Esophagus squamous epithelium (tissue), 4 donors: ENCODE data around the gene SLC2A13.

Experiments used
- POLR2A ChIP-seq, 4 donors: fragments of 450-650 bp; IDR thresholded peaks; one replicate each; pipeline ENCODE4 v1.6.1; 2017; ENCODE audit warnings: antibody characterized with exemption in 4 of 4, mild to moderate bottlenecking in 4 of 4, moderate library complexity in 3 of 4
- TF ChIP-seq, protein P1 (sequence below), 6 experiments: fragments of 450-650 bp in 4 of 6; fragments of 200-600 bp in 2 of 6; sonication (generic) in 2 of 6; IDR thresholded peaks; one replicate each; pipeline ENCODE4 v1.5.1; 2016 to 2019; ENCODE audit warnings: antibody characterized with exemption in 6 of 6, mild to moderate bottlenecking in 4 of 6, moderate library complexity in 4 of 6

DNA sequence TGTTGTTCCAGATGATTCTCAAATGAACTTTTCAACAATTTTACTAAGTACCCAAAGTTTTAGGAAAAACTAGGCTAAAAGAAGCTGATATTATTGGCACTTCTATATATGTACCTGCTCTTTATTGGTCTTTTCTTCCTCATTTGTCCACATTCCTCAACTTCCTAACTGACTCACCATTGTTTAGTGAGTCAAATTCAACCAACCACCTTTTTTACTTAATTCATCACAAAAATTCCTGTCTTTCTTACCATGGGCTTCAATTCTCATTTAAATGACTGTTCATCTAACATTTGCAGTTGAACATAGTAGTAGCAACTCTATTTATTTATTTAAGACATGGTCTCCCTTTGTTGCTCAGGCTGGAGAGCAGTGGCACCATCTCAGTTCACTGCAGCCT is 47.6 kb upstream of the SLC2A13 start:
- TF ChIP-seq, protein P1, sequence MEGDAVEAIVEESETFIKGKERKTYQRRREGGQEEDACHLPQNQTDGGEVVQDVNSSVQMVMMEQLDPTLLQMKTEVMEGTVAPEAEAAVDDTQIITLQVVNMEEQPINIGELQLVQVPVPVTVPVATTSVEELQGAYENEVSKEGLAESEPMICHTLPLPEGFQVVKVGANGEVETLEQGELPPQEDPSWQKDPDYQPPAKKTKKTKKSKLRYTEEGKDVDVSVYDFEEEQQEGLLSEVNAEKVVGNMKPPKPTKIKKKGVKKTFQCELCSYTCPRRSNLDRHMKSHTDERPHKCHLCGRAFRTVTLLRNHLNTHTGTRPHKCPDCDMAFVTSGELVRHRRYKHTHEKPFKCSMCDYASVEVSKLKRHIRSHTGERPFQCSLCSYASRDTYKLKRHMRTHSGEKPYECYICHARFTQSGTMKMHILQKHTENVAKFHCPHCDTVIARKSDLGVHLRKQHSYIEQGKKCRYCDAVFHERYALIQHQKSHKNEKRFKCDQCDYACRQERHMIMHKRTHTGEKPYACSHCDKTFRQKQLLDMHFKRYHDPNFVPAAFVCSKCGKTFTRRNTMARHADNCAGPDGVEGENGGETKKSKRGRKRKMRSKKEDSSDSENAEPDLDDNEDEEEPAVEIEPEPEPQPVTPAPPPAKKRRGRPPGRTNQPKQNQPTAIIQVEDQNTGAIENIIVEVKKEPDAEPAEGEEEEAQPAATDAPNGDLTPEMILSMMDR (IDR thresholded peaks at IDR 0.05) = no peak
- no peak for TF ChIP-seq POLR2A (IDR thresholded peaks at IDR 0.05)
